NCI-H1417 (cell line): Measurements from ENCODE around the gene ENO3.
A peak's percentile ranks its signal among the peaks of the same experiment; 100 is the strongest.

ENCODE experiments used
- DNase-seq, 3 experiments: peaks; one replicate each; lab custom pipeline; 2025; lab: John Stamatoyannopoulos, UW

The ENO3 gene

GRCh38 chr17:4950075-4950745, 709 bp upstream of the ENO3 start:
- peak in 1 of 3 experiments; percentile 51 for DNase-seq

- no peak for DNase-seq
Observed at GRCh38 chr17:4951486-4951885, 567 bp downstream of the ENO3 start.

- no peak for DNase-seq
Observed at GRCh38 chr17:4953451-4953961, 2.6 kb downstream of the ENO3 start.

DNA sequence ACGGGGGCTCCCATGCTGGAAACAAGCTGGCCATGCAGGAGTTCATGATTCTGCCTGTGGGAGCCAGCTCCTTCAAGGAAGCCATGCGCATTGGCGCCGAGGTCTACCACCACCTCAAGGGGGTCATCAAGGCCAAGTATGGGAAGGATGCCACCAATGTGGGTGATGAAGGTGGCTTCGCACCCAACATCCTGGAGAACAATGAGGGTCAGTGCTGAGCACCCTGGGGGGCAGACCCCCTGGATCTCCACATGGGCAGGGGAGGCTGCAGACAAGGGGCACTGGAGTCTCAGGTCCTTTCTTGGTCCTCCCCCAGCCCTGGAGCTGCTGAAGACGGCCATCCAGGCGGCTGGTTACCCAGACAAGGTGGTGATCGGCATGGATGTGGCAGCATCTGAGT, 4.2 kb downstream of the ENO3 start:
- no peak for DNase-seq

GRCh38 chr17:4956493-4957061, 5.7 kb downstream of the ENO3 start:
- no peak for DNase-seq

GRCh38 chr17:4958102-4958501, 7.2 kb downstream of the ENO3 start:
- DNase-seq = no peak

DNA sequence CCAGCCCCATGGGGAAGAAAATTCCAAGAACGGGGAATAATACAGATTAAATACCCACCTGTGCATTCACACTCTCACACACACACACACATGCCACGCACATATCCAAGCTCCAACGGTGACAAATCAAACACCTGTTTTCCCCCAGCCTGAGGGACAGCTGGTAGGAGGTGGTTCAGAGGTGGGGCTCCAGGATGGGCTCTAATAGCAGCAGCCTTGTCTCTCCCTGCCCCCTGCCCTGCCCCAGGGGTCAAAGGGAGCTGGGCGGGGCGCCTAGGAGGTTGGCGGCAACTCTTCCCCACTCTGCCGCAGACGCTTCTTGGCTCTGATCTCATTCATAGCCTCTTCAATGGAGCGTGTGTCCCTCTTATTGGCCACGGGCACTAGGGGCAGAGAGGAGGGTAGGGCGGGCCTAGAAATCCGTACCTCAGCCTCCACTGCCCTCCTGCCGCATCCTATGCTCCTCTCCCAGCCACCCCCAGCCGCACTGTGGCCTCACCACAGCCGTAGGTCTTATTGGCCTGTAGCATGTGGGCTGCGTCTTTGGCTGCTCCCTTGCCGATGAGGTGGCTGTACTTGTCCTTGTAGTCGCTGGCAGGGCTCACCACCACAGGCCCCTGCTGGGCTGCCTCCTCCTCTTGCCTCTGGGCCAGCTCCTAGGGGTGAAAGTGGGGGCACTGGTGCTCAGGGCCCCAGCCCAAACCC, 8.5 kb downstream of the ENO3 start:
- no peak for DNase-seq

GRCh38 chr17:4960279-4960922, 9.5 kb downstream of the ENO3 start:
- DNase-seq = no peak

GRCh38 chr17:4965311-4965986, 14.5 kb downstream of the ENO3 start:
- DNase-seq = no peak

DNA sequence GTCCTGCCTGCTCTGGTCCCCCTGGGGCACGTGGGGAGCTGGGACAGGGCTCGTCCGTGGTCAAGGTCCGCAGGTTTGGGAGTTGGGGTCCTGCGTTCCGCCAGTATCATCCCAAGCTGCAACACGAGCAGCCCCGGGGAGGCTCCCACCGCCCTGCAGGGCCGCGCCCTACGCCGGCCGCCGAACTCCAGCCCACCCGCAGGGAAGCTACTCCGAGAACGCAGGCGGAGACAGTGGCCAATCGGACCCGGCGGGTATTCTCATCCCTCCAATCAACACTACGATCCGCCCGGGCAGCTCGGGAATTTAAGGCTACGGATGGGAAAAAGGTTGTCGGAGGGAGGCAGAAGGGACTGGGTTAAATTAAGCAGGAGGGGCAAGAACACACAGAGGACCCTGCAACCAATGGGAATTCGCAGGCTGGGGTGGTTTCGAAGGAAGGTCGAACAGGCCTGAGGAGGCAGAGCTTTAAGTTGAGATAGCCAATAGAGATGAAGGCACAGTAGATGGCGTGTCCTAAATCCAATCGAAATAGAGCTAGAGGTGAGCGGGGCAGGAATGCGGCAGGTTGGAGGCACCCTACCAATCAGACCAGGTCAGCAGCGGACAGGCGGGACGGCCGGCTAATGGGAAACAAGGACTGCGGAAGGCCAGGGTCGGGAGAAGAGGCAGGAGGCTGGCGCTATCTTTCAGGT, 16.1 kb downstream of the ENO3 start:
- DNase-seq = peak; percentile 89 to 98 (median 95)

GRCh38 chr17:4967539-4968485, 16.9 kb downstream of the ENO3 start, which contains the start of gene SPAG7:
TSS of gene SPAG7 (minus strand) at chr17:4967817. CDS start at chr17:4967804, 13 bp downstream.
- peak; percentile 86 to 97 (median 95) for DNase-seq

- peak; percentile 20 to 56 (median 51) for DNase-seq
Observed at GRCh38 chr17:4968486-4969046, 17.6 kb downstream of the ENO3 start.

DNA sequence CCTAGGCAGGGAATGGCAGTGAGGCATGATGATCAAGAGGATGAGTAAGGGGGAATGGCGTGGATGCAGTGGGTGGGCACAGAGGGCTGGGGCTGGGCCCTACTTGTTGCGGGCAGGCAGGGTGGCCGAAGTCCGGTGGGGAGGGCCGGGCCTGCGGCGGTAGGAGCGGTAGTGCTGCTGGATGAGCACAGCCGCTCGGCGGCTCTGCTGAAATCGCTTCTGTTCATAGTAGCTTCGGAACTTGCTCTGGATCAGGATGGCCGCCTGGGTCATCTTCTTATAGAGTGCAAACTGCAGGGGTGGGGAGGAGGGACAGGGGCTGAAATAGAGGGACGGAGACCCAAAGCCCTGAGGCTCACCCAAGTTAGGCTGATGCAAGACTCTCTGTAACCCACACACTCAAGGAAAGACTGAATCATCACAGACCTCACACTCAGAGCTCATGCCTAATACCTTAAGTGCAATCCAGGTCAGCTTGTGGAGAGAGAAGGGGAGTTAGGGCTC, 18.2 kb downstream of the ENO3 start:
- DNase-seq = peak in 2 of 3 experiments; percentile 32 to 42

- peak in 2 of 3 experiments; percentile 6 to 31 for DNase-seq
Observed at GRCh38 chr17:4969551-4970173, 18.7 kb downstream of the ENO3 start.

- DNase-seq = no peak
Observed at GRCh38 chr17:4970273-4970672, 19.4 kb downstream of the ENO3 start.

GRCh38 chr17:4971826-4972225, 20.9 kb downstream of the ENO3 start:
- DNase-seq = no peak

- DNase-seq = no peak
Observed at GRCh38 chr17:4972322-4972721, 21.4 kb downstream of the ENO3 start.

GRCh38 chr17:4972752-4973151, 21.8 kb downstream of the ENO3 start:
- DNase-seq = no peak
